ENCODE results near the gene ARHGAP18.

The ARHGAP18 gene, protein sequence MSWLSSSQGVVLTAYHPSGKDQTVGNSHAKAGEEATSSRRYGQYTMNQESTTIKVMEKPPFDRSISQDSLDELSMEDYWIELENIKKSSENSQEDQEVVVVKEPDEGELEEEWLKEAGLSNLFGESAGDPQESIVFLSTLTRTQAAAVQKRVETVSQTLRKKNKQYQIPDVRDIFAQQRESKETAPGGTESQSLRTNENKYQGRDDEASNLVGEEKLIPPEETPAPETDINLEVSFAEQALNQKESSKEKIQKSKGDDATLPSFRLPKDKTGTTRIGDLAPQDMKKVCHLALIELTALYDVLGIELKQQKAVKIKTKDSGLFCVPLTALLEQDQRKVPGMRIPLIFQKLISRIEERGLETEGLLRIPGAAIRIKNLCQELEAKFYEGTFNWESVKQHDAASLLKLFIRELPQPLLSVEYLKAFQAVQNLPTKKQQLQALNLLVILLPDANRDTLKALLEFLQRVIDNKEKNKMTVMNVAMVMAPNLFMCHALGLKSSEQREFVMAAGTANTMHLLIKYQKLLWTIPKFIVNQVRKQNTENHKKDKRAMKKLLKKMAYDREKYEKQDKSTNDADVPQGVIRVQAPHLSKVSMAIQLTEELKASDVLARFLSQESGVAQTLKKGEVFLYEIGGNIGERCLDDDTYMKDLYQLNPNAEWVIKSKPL

DNA sequence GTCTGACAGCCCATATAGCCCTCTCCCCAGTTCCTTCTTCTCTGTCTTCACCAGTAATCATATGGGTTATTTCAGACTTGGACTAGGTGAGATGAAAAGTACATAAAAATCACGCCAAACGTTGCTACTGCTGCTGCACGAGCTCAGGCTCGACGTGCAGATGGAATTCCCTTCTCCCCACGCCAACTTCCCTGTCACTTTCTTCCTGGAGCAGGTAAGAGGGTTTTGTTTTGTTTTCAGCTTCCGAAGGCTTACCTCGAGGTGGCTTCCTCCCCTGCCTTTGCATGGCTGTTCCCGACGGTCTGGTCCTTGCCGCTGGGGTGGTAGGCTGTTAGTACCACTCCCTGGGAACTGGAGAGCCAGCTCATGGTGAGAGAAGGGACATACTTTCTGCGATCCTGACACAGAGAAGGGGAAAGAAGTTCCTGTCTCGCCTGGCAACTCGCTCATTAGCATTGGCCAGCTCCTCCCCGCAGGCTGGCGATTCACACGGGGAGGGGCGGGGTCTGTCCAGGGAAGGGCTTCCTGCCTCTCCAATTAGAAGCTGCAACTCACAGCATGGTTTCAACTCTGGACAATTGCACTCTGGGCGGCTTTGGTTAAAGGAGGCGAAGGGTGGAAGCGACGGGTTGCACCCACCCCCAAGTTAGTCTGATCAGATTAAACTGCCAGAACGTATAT lies at the start of gene ARHGAP18:
Gene ARHGAP18, minus strand, starts transcription at position 409 of the 681 bp plus-strand sequence. Its CDS starts 41 bp downstream, at position 368.
- peak; percentile 91 for DNase-seq

DNA sequence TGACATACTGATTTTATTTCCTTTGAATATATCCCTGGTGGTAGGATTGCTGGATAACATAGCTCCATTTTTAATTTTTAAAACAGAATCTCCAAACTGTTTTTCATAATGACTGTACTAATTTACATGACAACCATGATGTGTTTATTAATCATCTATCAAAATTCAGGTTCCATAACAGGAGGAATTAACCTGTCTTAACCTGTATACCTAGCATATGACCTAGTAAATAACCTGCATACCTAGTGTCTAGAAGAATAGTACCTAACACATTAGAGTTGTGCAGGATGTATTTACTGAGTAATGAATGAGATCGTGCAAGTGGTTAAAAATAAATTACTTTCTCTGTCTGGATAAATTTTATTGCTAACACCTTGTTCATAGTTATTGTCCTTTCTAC lies 45.8 kb upstream of the ARHGAP18 start:
- no peak for DNase-seq

DNA sequence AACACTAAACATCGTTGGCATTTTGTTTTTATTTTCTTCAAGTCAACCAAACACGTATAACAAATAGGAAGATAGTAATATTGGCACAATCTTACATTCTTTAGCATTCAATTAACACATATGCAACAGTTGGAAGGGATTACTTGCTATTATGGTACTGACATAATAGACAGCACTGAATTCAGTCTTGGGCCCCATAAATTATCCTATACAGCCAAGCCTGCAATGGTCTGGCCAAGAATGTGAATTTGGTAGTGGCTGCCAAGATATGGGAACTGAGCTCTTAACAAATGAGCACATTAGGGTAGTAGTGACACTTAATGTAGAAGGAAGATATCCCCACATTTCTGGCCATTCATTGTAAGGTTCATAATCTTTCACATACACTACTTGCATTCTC lies 44.8 kb upstream of the ARHGAP18 start:
- DNase-seq: no peak

DNA sequence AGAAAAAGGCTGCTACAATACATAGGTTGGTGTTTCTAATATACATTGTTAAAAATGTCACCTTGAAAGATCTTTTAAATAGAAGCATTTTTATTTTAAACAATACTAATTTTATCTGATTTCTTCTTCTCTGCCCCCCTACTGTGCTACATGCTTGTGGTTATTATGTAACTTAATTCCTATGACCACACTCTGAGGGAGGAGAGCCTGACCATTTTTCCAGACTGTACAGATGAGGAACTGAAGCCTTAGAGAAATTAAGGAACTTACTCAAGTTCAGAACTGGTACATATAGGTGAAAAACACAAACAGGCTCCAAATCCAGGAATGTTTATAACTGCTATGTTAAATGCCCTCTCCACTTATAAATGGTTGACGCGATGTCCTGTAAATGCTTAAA lies 43.4 kb upstream of the ARHGAP18 start:
- DNase-seq: no peak

DNA sequence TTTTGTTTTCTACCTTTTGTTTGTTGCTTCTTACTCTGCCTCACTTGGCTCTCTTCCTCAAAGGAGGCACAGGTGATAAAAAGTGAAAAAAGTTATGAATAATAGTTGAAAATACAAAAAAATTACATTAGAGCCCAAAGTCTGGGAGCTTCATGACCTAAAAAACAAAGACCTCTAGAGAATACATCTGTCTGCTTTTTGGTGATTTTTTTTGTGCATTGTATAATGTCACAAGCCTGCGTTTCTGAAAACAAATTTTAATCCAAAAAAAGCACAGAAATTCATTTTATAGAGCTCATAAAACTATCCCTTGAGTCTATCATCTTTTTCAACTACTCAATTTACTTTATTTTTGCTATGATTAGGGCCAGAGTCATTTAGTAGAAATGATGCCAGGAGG lies 41.4 kb upstream of the ARHGAP18 start:
- no peak for DNase-seq

DNA sequence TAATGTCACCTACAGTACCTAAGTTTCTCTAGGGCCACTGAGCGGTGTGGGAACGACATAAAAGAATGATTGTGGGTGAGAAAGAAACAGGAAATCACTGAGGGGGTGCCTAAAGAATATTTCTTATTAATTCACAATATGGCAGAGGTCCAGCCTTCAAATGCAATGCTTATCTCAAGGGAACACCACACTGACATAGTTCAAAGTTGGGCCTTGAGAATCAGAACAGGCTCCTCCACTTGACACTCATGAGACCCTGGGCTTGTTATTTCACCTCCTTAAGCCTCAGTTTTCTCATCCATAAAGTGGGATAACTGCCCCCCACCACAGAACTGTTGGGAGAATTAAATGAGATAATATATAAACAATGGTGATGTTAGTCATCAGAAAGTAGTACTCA lies 40.4 kb upstream of the ARHGAP18 start:
- DNase-seq: no peak

DNA sequence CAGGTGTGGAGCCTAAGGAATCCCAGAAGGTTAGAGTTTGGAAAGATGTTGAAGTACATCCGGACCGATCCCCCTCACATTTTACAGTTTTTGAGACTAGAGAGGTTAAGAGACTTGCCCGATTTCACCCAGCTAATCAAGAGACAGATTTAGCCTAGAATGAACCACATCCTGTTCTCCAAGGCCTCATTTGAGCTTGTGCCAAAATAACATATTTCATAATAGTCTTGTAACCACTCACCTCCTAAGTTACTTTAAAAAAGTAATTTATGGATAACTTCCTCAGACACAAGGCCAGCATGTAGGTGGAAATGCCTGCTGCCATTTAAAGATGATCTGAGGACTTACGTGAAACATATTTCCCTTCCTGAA lies 39.8 kb upstream of the ARHGAP18 start:
- no peak for DNase-seq

DNA sequence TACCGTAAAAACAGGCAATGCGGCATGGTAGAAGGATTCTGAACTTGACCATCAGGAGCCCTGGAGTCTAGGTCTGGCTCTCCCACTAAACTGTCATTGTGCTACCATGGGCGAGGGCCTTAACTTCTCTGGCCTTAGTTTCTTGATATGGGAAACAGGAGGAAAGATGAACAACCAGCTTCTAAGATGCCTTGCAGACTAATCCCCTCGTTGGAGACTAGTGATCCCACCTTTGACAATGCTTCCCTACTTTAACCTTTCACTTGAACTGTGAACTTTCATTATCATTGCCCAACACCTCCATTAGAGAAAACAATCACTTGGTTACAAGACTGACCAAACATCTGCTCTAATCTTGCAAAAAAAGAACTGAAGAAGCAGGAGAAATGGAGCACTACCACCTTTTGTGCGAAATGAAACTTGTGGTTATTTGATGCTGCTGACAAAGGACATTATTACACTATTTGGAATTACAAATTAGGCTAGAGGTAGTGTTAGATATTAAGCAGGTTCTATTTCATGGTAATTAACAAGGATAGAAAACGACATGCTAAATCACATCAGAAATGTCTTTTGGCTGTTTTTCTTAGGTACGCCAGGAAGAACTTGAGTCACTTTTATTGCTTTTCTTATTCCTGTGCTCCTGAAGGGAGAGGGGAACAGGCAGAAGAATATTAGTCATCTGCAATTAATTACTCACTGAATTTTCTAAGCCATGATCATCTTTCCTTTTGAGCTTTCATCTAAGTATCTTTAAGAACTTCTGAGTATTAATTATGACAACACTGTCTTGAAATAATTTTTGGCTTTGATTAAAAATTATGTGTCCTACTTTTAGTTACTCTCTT lies 39.1 kb upstream of the ARHGAP18 start:
- DNase-seq: peak; percentile 13

DNA sequence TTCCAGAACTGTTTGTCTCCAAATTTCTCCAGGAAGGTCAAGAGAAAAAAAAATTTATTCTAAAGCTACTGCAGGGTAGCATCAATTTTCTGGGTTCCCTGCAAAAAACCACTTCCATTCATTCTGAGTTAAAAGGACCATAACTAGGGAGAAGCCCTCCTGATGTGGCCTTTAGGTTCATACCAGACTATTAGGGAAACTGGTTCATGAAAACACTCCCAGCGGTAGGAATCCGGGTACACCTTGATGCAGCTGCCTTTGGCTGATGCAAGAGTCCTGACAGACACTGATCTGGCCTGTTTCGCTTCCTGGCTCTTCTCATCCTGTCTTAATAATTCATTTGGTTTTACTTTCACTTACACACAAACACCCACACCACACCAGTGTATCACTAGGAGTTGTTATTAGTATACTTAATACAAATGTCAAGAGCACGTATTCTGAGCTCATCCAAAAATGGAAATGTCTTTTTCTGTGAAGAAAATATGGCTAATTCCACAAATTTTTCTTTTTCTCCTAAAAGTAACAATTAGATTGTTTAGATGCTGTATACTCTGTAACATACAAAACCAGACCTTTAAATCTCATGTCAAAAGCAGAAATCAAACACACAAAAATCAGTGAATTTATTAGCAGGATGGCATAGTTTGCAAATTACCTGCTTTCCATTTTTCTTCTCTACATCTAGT lies 38.4 kb upstream of the ARHGAP18 start:
- peak; percentile 86 for DNase-seq

DNA sequence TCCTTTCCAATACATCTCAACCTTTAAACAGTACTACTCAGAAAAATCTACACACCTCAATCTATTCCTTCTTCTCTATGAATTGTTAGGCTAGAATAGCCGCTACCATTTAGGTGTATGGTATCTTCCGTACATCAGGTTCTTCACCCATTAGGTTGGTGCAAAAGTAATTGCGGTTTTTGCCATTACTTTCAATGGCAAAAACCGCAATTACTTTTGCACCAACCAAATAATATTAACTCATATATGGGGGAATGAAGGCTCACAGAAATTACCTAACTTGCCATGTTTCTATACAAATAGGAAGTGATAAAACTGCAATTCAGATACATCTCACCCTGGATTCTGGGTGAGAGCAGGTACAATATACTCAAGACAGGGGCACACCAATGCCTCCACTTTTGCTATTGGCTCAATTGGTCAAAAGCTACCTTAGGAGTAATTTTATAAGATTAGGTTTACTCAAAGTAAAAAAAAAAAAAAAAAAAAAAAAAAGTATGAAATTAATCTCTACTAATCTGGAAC lies 37.7 kb upstream of the ARHGAP18 start:
- DNase-seq: no peak

DNA sequence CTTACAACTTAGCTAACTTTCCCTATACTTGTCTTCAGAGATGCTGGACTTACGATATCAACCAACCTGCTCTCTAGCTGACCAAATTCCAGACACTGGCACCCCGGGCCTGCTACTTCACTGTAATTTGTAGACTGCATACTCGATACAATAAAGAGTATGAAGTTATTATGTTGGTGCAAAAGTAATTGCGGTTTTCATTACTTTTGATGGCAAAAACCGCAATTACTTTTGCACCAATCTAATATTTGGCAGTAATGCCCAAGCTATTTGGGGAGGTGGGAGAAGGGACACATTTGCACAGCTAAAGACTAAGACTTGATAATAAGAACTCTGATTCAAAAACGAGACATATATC lies 34.9 kb upstream of the ARHGAP18 start:
- no peak for DNase-seq

DNA sequence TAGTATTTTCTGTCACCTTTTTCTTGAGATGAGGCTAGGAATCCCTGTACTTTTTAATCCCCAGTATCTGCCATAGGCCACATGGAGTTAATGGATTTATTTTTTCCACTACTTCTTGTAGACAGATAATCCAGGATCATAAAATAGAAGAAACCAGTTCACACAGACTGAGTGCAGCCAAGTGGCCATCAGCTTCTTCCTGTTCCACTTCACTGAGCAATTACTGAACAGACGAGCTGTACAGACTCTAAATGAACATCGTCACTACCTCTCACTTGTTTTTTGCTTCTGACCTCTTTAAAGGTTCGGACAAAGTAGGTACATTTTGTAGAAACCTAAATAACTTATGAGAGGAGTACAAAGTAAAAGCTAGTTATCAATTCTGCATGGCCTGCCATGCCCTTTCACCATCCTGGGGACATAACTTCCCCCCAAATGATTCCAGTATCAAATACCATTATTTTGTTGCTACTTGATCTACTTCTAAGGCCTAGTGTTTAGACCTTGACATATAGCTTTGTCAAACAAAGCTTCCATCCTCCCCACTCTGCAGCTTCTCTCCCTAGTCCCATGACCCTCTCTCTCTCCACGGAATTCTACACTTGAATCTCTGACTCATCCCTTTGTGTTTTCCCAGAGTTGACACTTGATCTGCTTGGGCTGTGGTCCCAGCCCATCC lies 34.4 kb upstream of the ARHGAP18 start:
- DNase-seq: peak; percentile 92

DNA sequence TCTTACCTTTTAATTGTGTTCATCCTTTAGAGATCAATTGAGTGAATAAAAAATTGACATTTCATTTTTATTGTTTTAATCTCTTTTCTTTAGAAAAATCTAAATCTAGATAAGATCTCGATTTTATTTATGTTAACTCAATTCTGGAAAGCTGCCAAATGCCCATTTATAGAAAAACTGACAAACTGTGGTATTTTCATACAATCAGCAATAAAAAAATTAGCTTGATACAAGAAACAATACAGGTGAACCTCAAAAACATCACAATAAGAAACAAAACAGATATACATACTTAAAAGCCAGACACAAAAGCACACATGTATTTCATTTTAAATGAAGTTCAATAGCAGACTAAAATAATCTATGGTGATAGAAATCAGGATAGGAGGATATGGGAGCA lies 30.0 kb upstream of the ARHGAP18 start:
- no peak for DNase-seq

DNA sequence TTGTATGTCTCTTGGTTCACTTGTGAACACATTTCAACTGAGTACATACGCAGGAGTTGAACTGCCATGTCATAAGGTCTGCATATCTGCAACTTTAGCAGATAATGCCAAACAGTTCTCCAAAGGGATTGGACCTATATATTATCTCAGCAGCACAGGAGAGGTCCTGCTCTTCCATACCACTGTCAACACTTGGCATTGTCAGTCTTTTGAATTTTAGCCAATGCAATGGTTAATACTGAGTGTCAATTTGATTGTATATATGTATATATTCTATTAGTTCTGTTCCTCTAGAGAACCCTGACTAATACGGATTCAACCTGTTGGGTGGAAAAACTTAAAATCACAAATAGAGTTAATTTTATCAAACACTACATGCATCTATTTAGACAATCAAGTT lies 26.1 kb upstream of the ARHGAP18 start:
- DNase-seq: no peak

DNA sequence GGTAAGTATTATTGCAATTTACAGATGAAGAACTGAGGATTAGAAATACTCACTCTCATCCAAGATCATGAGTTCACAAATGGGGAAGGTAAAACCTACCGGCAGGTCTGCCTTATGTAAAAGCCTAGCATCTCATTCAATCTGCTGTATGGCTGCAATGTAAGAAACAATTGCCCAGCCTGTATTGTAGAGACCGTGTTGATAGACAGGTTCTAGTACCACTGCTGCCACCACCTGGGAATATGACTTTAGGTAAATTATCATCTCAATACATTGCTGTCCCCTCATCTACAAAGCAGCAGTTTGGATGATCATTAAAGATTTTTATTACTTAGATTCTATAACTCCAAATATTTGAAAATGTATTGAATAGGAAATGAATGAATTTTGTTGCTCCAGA lies 23.3 kb upstream of the ARHGAP18 start:
- DNase-seq: peak; percentile 23

DNA sequence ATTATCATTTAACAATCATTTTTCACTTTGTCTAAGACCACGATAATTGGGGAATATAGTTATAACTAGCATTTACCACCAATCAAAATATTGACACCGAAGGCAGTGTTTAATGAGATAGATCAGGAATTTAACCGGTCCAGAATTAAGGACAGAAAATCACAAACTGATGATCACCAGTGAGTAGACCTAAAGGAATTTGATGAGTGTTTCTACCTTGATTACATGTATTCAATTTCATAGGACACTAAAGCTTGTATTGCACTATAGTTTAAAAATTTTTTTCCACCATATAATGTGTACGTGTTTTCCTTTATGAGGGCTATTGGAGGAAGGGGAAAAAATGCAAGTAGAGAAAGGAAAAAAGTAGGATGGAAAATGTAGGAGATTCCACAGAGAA lies 22.6 kb upstream of the ARHGAP18 start:
- no peak for DNase-seq

DNA sequence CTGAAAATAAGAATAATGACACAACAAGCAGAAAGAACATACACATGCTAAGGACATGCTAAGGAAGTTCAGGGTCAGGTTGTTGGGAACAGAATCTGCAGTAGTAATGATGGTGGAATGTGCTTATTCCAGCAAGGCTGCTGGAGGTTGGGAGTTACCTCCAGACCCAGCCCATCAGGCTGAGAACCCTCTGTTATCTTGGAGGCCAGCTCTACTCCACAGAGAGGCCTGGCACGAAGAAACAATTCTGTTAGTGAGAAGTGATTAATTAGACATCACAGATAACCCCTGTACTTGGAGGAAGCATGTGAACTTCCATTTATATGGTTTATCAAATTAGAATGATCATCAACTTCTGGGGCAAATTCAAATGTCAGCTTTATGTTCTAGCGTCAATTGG lies 22.1 kb upstream of the ARHGAP18 start:
- no peak for DNase-seq

DNA sequence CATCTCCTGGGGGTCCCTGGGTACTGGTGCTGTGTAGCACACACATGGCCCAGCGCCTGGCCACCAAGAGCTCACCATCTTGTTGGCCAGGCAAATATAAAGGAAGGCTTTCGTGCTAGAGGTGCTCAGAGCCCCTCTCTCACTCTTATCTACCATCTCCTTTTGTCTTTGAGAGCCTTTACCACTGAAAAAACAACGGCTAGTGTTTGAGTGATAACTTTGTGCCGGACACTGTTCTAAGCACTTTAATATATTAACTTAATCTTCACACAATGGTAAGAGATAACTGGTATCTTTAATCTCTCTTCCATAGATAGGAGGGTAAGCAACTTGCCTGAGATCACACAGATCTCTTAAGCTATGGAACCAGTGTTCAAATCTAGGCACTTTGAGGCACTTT lies 21.5 kb upstream of the ARHGAP18 start:
- DNase-seq: no peak

DNA sequence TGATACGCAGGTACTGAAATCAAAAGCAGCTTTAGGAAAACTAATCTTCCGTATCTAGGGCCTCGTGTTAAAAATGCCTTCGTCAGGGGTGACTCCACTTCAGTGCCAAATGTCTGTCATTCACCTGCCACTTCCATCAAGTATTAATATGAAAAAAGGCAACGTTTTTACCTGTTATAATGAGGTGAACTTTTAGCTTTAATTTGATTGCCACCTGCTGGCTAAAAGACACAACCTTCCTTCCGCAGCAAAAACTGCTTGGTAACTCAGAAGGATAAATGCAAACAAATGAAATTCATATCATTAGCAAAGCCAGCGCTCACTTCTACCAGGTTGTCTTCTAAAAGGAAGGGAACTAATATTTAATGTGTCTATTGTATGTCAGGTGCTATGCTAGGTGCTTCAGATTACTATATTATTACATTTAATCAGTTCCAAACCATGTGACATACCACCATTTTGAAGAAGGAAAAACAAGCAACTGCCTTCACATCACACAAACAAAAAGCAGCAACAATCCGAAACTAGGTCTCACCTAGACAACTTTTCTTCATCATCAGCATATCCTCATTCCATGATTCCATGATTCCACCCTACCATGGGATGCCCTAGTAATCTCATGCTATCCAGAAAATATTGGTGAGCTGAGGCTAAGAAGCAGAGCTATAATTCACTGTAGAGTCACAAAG lies 20.6 kb upstream of the ARHGAP18 start:
- peak; percentile 75 for DNase-seq

DNA sequence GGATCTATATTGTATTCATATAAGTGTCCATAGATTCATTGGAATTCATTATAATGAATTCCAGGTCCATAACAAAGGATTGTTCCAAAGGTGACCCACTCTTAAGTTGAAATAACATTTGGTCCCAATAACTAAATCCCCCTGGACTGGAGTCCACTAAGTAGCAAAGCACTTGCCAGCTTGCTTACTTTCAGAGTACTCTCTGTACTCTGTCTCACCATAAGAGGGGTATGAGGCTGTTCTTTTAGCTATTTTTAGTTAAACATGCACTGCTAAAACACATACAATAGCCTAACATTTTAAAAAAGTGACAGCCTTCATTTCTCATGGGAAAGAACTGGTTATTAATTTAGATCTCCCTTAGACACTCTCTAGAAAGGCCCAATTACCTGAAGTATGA lies 16.7 kb upstream of the ARHGAP18 start:
- DNase-seq: no peak

DNA sequence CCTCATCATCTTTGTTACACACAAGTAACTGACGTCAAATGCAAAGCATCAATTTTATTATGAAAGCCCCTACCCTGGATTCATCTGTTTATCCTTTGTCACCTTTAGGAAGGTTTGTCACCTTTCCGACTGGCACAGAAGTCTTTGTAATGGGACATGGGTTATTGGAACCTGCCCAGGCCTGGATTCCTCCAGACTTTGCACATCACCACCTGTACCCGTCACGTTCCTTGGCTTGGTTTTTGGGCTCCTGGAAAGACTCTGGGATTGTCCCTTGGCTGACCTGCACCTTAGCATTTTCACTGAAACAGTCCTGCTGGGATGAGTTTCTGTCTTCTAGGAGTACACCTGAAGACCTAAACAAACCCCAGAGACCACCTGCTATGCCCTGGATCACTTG lies 15.4 kb upstream of the ARHGAP18 start:
- no peak for DNase-seq

Measured in DMS53 (cell line).